K562 (cell line): ENCODE data around the gene TLE7. TPM values are rescaled to one million over a fixed set of nuclear protein-coding genes. Genes with fewer than 3 reads are reported as not detected.

Experiments used
- ATAC-seq: fragments of 200-7000 bp; cut with Tn5 transposase; 3 replicates; pipeline ENCODE4 v1.9.1; 2020; ENCODE audit warnings: moderate library complexity
- BruUV-seq: library from RNA; stranded (reverse); fragments of 400-500 nt; replicated peaks from 2 replicates; lab custom pipeline; 2021; lab: Mats Ljungman, UMichigan
- CTCF ChIA-PET: fragments of 300-600 bp; formaldehyde crosslinking; extraction: SDS; loops from one replicate; lab custom pipeline; 2021; ENCODE audit warnings: low intra/inter-chr PET ratio; lab: Yijun Ruan, JAX
- POLR2A ChIA-PET: fragments of 300-600, 350-650 bp; sonication (Branson Sonifier 250); formaldehyde crosslinking; extraction: SDS; loops from one replicate; lab custom pipeline; 2021; ENCODE audit warnings: antibody characterized with exemption, inconsistent platforms; lab: Yijun Ruan, JAX
- DNase-seq, 4 experiments: peaks; one replicate each; pipeline versions ENCODE4 v3.0.0 to v3.0.0-alpha.2; 2011 to 2018; ENCODE audit warnings: low spot score in 3 of 4, mixed read lengths in 3 of 4; ENCODE audit errors: extremely low read depth in 1 of 4
- FAIRE-seq: peaks from 2 replicates; lab custom pipeline; 2011; peaks lifted over from hg19 to GRCh38; lab: Jason Lieb, UNC
- H2AFZ ChIP-seq: 2 replicates; pipeline ENCODE4 v1.6.0; 2011; ENCODE audit warnings: low read depth, low read length, control low read depth, inconsistent platforms
- H3K27ac ChIP-seq: fragments of 200-600 bp; 3 replicates; pipeline ENCODE4 v1.8.0; 2011; ENCODE audit warnings: low read depth, mild to moderate bottlenecking, control low read depth, inconsistent platforms, low read length, moderate library complexity, mixed read lengths; ENCODE audit errors: extremely low read depth
- H3K27me3 ChIP-seq, 2 experiments: fragments of 300-600 bp in 1 of 2; 2 replicates in 1 of 2; 3 replicates in 1 of 2; pipeline versions ENCODE4 v1.6.0 to v1.8.0; 2011; ENCODE audit warnings: inconsistent platforms in 2 of 2, low read length in 2 of 2, mild to moderate bottlenecking in 1 of 2, mixed read lengths in 1 of 2, moderate library complexity in 1 of 2; ENCODE audit not compliant: control insufficient read depth in 2 of 2, insufficient read depth in 2 of 2
- H3K36me3 ChIP-seq: fragments of 300-600 bp; 3 replicates; pipeline ENCODE4 v1.8.0; 2011; ENCODE audit warnings: mild to moderate bottlenecking, low read length, inconsistent platforms; ENCODE audit not compliant: control insufficient read depth, insufficient read depth
- H3K4me1 ChIP-seq, 2 experiments: fragments of 200-600 bp in 1 of 2; replicated peaks in 1 of 2; 2 replicates in 1 of 2; 3 replicates in 1 of 2; pipeline versions ENCODE4 v1.5.1 to v1.8.0; 2011; ENCODE audit warnings: inconsistent platforms in 2 of 2, low read length in 2 of 2, mild to moderate bottlenecking in 1 of 2, mixed read lengths in 1 of 2, moderate library complexity in 1 of 2; ENCODE audit not compliant: control insufficient read depth in 2 of 2, insufficient read depth in 2 of 2
- H3K4me2 ChIP-seq: 2 replicates; pipeline ENCODE4 v1.6.1; 2011; ENCODE audit warnings: low read length, control low read depth, inconsistent platforms, mixed read lengths; ENCODE audit not compliant: insufficient read depth
- H3K4me3 ChIP-seq: fragments of 200-600 bp; sonication (generic), shearing (Covaris generic); 2 replicates; pipeline ENCODE4 v1.5.1; 2016; ENCODE audit warnings: control low read depth, inconsistent platforms
- H3K79me2 ChIP-seq: fragments of 200-600 bp; 3 replicates; pipeline ENCODE4 v1.8.0; 2011; ENCODE audit warnings: low read length, inconsistent platforms; ENCODE audit not compliant: control insufficient read depth, insufficient read depth
- H3K9ac ChIP-seq, 2 experiments: 2 replicates each; pipeline versions ENCODE4 v1.6.0 to v1.6.1; 2011; ENCODE audit warnings: low read depth in 2 of 2, low read length in 2 of 2, control low read depth in 1 of 2, inconsistent platforms in 1 of 2, mild to moderate bottlenecking in 1 of 2, mixed read lengths in 1 of 2; ENCODE audit not compliant: insufficient read depth in 1 of 2
- H3K9me1 ChIP-seq: one replicate; pipeline ENCODE4 v1.6.0; 2011; ENCODE audit warnings: inconsistent platforms, mild to moderate bottlenecking, low read length, moderate library complexity; ENCODE audit not compliant: control insufficient read depth, insufficient read depth
- H3K9me3 ChIP-seq: replicated peaks from 2 replicates; pipeline ENCODE4 v1.5.1; 2011; ENCODE audit warnings: low read depth, low read length, inconsistent platforms; ENCODE audit not compliant: control insufficient read depth, insufficient read depth
- H4K20me1 ChIP-seq: replicated peaks from 2 replicates; pipeline ENCODE4 v1.6.1; 2011; ENCODE audit warnings: low read length, inconsistent platforms, mixed read lengths; ENCODE audit not compliant: control insufficient read depth, insufficient read depth
- ARID3B ChIP-seq: fragments of 250-450 bp; sonication (Bioruptor Pico); IDR thresholded peaks from 2 replicates; pipeline ENCODE4 v1.4.0; 2020; ENCODE audit warnings: borderline replicate concordance
- CTBP1 ChIP-seq: fragments of 450-650 bp; IDR thresholded peaks from 2 replicates; pipeline ENCODE4 v1.6.1; 2016; ENCODE audit warnings: borderline replicate concordance
- FOSL1 ChIP-seq: fragments of 200-800 bp; sonication (Bioruptor generic); conservative IDR thresholded peaks from 2 replicates; pipeline ENCODE4 v1.6.1; 2016; ENCODE audit warnings: missing genetic modification characterization, missing compliant biosample characterization
- JUND ChIP-seq, 2 experiments: IDR thresholded peaks; 2 replicates in 1 of 2; 3 replicates in 1 of 2; pipeline ENCODE4 v1.6.1; 2011; ENCODE audit warnings: borderline replicate concordance in 2 of 2, low read depth in 2 of 2, low read length in 2 of 2, improper control_type of control experiment in 1 of 2, missing biosample characterization in 1 of 2, missing genetic modification characterization in 1 of 2, missing genetic modification reagents in 1 of 2
- LCOR ChIP-seq: sonication (generic); formaldehyde crosslinking; IDR thresholded peaks from 2 replicates; pipeline ENCODE4 v1.8.0; 2022; ENCODE audit warnings: mild to moderate bottlenecking, missing genetic modification reagents
- TRIM24 ChIP-seq, 2 experiments: fragments of 450-650 bp; IDR thresholded peaks; 2 replicates each; pipeline ENCODE4 v1.6.1; 2016
- WGBS: fragments of 100-300 bp; shearing (Covaris generic); methylation state at CpG from one replicate; pipeline ENCODE4 v1.1.6; 2016; ENCODE audit warnings: low coverage, mixed read lengths; ENCODE audit not compliant: insufficient coverage; ENCODE audit errors: missing lambda C conversion rate; 5-methylcytosine and 5-hydroxymethylcytosine counted together
- in situ Hi-C: fragments of 300-500 bp; cut with MboI; formaldehyde crosslinking; loops from 4 replicates; pipeline ENCODE4 v1.15.0; 2018; ENCODE audit warnings: inconsistent platforms, mixed read lengths
- intact Hi-C: fragments of 100-400 bp; cut with micrococcal nuclease; formaldehyde crosslinking; loops from 2 replicates; pipeline ENCODE4 v1.14.2; 2022
- polyA plus RNA-seq, 8 experiments: library from polyadenylated mRNA; depleted of rRNA in 4 of 8; stranded (reverse) in 5 of 8; unstranded in 3 of 8; fragments of >200 nt; fragmentation: Nextera tagmentation in 2 of 8; fragmentation: Illumina TruSeq in 1 of 8; extraction: Ambion mirVana in 2 of 8; extraction: Trizol in 1 of 8; gene quantifications; 2 replicates each; pipeline versions ENCODE4 v1.2.1 to v1.2.3, GENCODE V29; 2011 to 2014; ENCODE audit warnings: inconsistent platforms in 1 of 8, missing spikeins in 1 of 8
- total RNA-seq, 7 experiments: library from RNA; depleted of rRNA in 6 of 7; stranded (reverse); fragments of >200 nt in 6 of 7; fragmentation: Illumina TruSeq in 2 of 7; extraction: Trizol in 2 of 7; gene quantifications; 2 replicates each; pipeline versions ENCODE4 v1.2.1 to v1.2.3, GENCODE V29; 2011 to 2021; ENCODE audit warnings: low replicate concordance in 1 of 7

TLE7 gene
- total and polyA plus RNA-seq, 9 of the 15 experiments (the other 6 are each of a cell fraction or from before 2014, with no cell fraction given): not detected

GRCh38 chr16:71428883-71429282 lies 13.0 kb downstream of the TLE7 start:
- DNase-seq: no peak
- intact Hi-C loops: no loop called here

More at GRCh38 chr16:71428883-71429282, 13.0 kb downstream of the TLE7 start:
- Histone ChIP-seq H3K9me3 (no peaks in the 10 kb centered on the region), H3K9me1 (peaks cover 3% of the 10 kb centered on the region), H3K4me3 (no peak overlapping the region), H2AFZ (no peak overlapping the region), H3K79me2 (no peaks in the 10 kb centered on the region), H4K20me1 (peaks cover 8% of the 10 kb centered on the region; the same call in 1 of the 2 replicates), H3K36me3 (no peaks in the 10 kb centered on the region), H3K27ac (no peak overlapping the region), H3K4me1 (peaks cover 18 to 21% of the 10 kb centered on the region in 2 experiments; a peak in 4 of 5 replicates), H3K4me2 (no peak overlapping the region), H3K9ac (no peak overlapping the region), H3K27me3 (peaks cover 15 to 64% of the 10 kb centered on the region in 2 experiments; a peak in 4 of 5 replicates)
- no peak for ATAC-seq
- TF ChIP-seq ARID3B (CRISPR knock-in tag) (no peak), JUND (IDR thresholded peaks at IDR 0.05; ENCODE audit: borderline replicate concordance, low read depth, low read length) (peak; percentile 59; the same call in 1 of the 2 replicates), JUND (tag; IDR thresholded peaks at IDR 0.05; ENCODE audit: borderline replicate concordance, low read depth, low read length) (peak; percentile 63; the same call in 1 of the 3 replicates), CTBP1 (peak; percentile 34; the same call in 1 of the 2 replicates), TRIM24 (IDR thresholded peaks at IDR 0.05) (0 out of 4 replicates have a peak, but pooled peaks of 1 of the 2 experiments have one; percentile 13), FOSL1 (tag) (peak; percentile 75), LCOR (CRISPR knock-in tag) (no peak)
- in situ Hi-C loops: loop anchor here (10.0 kb wide), 1 partner anchor 156 kb away; no protein-coding TSS in a partner anchor
- ChIA-PET POLR2A (interaction anchor here (0.6 kb wide), 2 partner anchors 17 to 53 kb away, joined by 3 read pairs; no protein-coding TSS in a partner anchor), CTCF (no interaction called here)
- WGBS: 5% methylated on average over 2 of the region's 2 CpGs
- no TSS peak for BruUV-seq
- FAIRE-seq: no peak
